Measurements from ENCODE around the gene CEP120.
A peak's percentile ranks its signal among the peaks of the same experiment; 100 is the strongest.
"Not testable (repeated sequence)": the region's sequence is repeated elsewhere in the genome, so short reads cannot be mapped to it uniquely, and the experiment has no call there.

Gene CEP120

GRCh38 chr5:123344816-123345426 is 78.3 kb downstream of the CEP120 start:
- peak; percentile 11 for TF ChIP-seq CTCF (IDR thresholded peaks at IDR 0.05; ENCODE audit: insufficient read depth, low read length, poor library complexity, severe bottlenecking)
- no peak for TF ChIP-seq EZH2phosphoT487 (conservative IDR thresholded peaks at IDR 0.05; ENCODE audit: low read length)
- Histone ChIP-seq H3K9me2 (replicated peaks; ENCODE audit: insufficient read depth, low read length) (no peaks in the 10 kb centered on the region), H3K4me2 (ENCODE audit: low read depth, low read length, poor library complexity, severe bottlenecking) (no peak overlapping the region)

GRCh38 chr5:123340928-123341327 is 82.3 kb downstream of the CEP120 start:
- Histone ChIP-seq H3K27me3 (ENCODE audit: low read length) (no peaks in the 10 kb centered on the region), H3K9ac (ENCODE audit: low read length) (no peak overlapping the region), H3K36me3 (ENCODE audit: low read length) (peaks cover 1% of the 10 kb centered on the region; the same call in 1 of the 2 replicates), H3K4me2 (ENCODE audit: low read depth, low read length, poor library complexity, severe bottlenecking) (no peak overlapping the region), H3K9me2 (replicated peaks; ENCODE audit: insufficient read depth, low read length) (no peaks in the 10 kb centered on the region), H4K20me1 (ENCODE audit: low read depth, low read length) (no peaks in the 10 kb centered on the region; the same call in 1 of the 2 replicates), H2AFZ (ENCODE audit: low read depth, low read length, severe bottlenecking) (no peak overlapping the region), H3F3A (ENCODE audit: insufficient read depth) (no peaks in the 10 kb centered on the region), H3K79me2 (ENCODE audit: insufficient read depth, low read length) (no peaks in the 10 kb centered on the region), H3K27ac (ENCODE audit: low read depth, low read length) (no peak overlapping the region), H3K9me3 (ENCODE audit: insufficient read depth, low read length) (no peaks in the 10 kb centered on the region), H3K4me3 (ENCODE audit: insufficient read depth, low read length, poor library complexity, severe bottlenecking) (no peak overlapping the region)
- TF ChIP-seq EZH2phosphoT487 (conservative IDR thresholded peaks at IDR 0.05; ENCODE audit: low read length), result no peak
- no peak for TF ChIP-seq CTCF (IDR thresholded peaks at IDR 0.05; ENCODE audit: insufficient read depth, low read length, poor library complexity, severe bottlenecking)

More at GRCh38 chr5:123344816-123345426, 78.3 kb downstream of the CEP120 start:
- H3K27me3 ChIP-seq (ENCODE audit: low read length), result no peaks in the 10 kb centered on the region
- no peaks in the 10 kb centered on the region for H3K9me3 ChIP-seq (ENCODE audit: insufficient read depth, low read length)
- H3K27ac ChIP-seq (ENCODE audit: low read depth, low read length), result no peak overlapping the region
- H3K79me2 ChIP-seq (ENCODE audit: insufficient read depth, low read length), result no peaks in the 10 kb centered on the region
- no peaks in the 10 kb centered on the region for H3F3A ChIP-seq (ENCODE audit: insufficient read depth)
- H3K4me3 ChIP-seq (ENCODE audit: insufficient read depth, low read length, poor library complexity, severe bottlenecking), result no peak overlapping the region
- no peak overlapping the region for H2AFZ ChIP-seq (ENCODE audit: low read depth, low read length, severe bottlenecking)
- H3K36me3 ChIP-seq (ENCODE audit: low read length), result peaks cover 17% of the 10 kb centered on the region; the same call in 1 of the 2 replicates
- H4K20me1 ChIP-seq (ENCODE audit: low read depth, low read length), result no peaks in the 10 kb centered on the region; the same call in 1 of the 2 replicates
- no peak overlapping the region for H3K9ac ChIP-seq (ENCODE audit: low read length)

- not testable (repeated sequence) for H3K9me2 ChIP-seq (replicated peaks; ENCODE audit: insufficient read depth, low read length); H3K36me3 ChIP-seq (ENCODE audit: low read length); H4K20me1 ChIP-seq (ENCODE audit: low read depth, low read length); H2AFZ ChIP-seq (ENCODE audit: low read depth, low read length, severe bottlenecking); H3F3A ChIP-seq (ENCODE audit: insufficient read depth); H3K9ac ChIP-seq (ENCODE audit: low read length); H3K4me3 ChIP-seq (ENCODE audit: insufficient read depth, low read length, poor library complexity, severe bottlenecking); H3K27me3 ChIP-seq (ENCODE audit: low read length); H3K9me3 ChIP-seq (ENCODE audit: insufficient read depth, low read length); H3K27ac ChIP-seq (ENCODE audit: low read depth, low read length); H3K4me2 ChIP-seq (ENCODE audit: low read depth, low read length, poor library complexity, severe bottlenecking); H3K79me2 ChIP-seq (ENCODE audit: insufficient read depth, low read length)
These were observed 114.8 kb downstream of the CEP120 start for GRCh38 chr5:123308377-123308776.

GRCh38 chr5:123305751-123306150 is 117.5 kb downstream of the CEP120 start:
- Histone ChIP-seq H2AFZ (ENCODE audit: low read depth, low read length, severe bottlenecking) (no peak overlapping the region), H3K79me2 (ENCODE audit: insufficient read depth, low read length) (no peaks in the 10 kb centered on the region), H3K27ac (ENCODE audit: low read depth, low read length) (no peak overlapping the region), H3K9ac (ENCODE audit: low read length) (no peak overlapping the region), H3K27me3 (ENCODE audit: low read length) (no peaks in the 10 kb centered on the region), H3K9me3 (ENCODE audit: insufficient read depth, low read length) (no peaks in the 10 kb centered on the region), H3K36me3 (ENCODE audit: low read length) (no peaks in the 10 kb centered on the region), H3F3A (ENCODE audit: insufficient read depth) (no peaks in the 10 kb centered on the region), H3K9me2 (replicated peaks; ENCODE audit: insufficient read depth, low read length) (no peaks in the 10 kb centered on the region), H4K20me1 (ENCODE audit: low read depth, low read length) (no peaks in the 10 kb centered on the region), H3K4me2 (ENCODE audit: low read depth, low read length, poor library complexity, severe bottlenecking) (no peak overlapping the region), H3K4me3 (ENCODE audit: insufficient read depth, low read length, poor library complexity, severe bottlenecking) (no peak overlapping the region)
- TF ChIP-seq EZH2phosphoT487 (conservative IDR thresholded peaks at IDR 0.05; ENCODE audit: low read length), result no peak
- no peak for TF ChIP-seq CTCF (IDR thresholded peaks at IDR 0.05; ENCODE audit: insufficient read depth, low read length, poor library complexity, severe bottlenecking)
